NT2/D1 (cell line): ENCODE results near the gene STARD7.

ENCODE experiments used
- DNase-seq: peaks from one replicate; pipeline ENCODE4 v3.0.0-alpha.2; 2011; ENCODE audit warnings: low read depth, low spot score
- H3K27me3 ChIP-seq: 2 replicates; pipeline ENCODE4 v1.6.0; 2011; ENCODE audit warnings: mild to moderate bottlenecking; ENCODE audit not compliant: insufficient read length, insufficient read depth
- H3K36me3 ChIP-seq: 2 replicates; pipeline ENCODE4 v1.6.1; 2011; ENCODE audit warnings: mild to moderate bottlenecking, low read length, mixed read lengths; ENCODE audit not compliant: insufficient read depth, insufficient read length
- H3K4me1 ChIP-seq: 2 replicates; pipeline ENCODE4 v1.5.1; 2011; ENCODE audit not compliant: insufficient read depth, insufficient read length
- H3K4me3 ChIP-seq: 2 replicates; pipeline ENCODE4 v1.5.1; 2011; ENCODE audit warnings: low read depth; ENCODE audit not compliant: insufficient read length
- H3K9ac ChIP-seq: 2 replicates; pipeline ENCODE4 v1.6.0; 2011; ENCODE audit warnings: low read depth; ENCODE audit not compliant: insufficient read length
- H3K9me3 ChIP-seq: 2 replicates; pipeline ENCODE4 v1.5.1; 2011; ENCODE audit warnings: mild to moderate bottlenecking, low read length; ENCODE audit not compliant: insufficient read depth
- SUZ12 ChIP-seq: IDR thresholded peaks from 2 replicates; pipeline ENCODE4 v1.6.1; 2011; ENCODE audit not compliant: insufficient read length, insufficient read depth; ENCODE audit errors: extremely low read depth
- YY1 ChIP-seq: IDR thresholded peaks from 2 replicates; pipeline ENCODE4 v1.6.1; 2011; ENCODE audit not compliant: insufficient read length, insufficient read depth
- ZNF274 ChIP-seq: IDR thresholded peaks from 2 replicates; pipeline ENCODE4 v1.6.1; 2011; ENCODE audit warnings: mild to moderate bottlenecking, low read depth, low read length

Gene STARD7

GRCh38 chr2:96203130-96204028 is 5.2 kb downstream of the STARD7 start:
- H3K4me3 ChIP-seq, result no peak overlapping the region
- H3K27me3 ChIP-seq, result no peaks in the 10 kb centered on the region
- TF ChIP-seq ZNF274, result no peak
- no peak for TF ChIP-seq YY1
- peaks cover 2% of the 10 kb centered on the region for H3K4me1 ChIP-seq
- no peaks in the 10 kb centered on the region for H3K9me3 ChIP-seq
- no peak for DNase-seq
- no peak overlapping the region for H3K9ac ChIP-seq
- H3K36me3 ChIP-seq, result peaks cover 18% of the 10 kb centered on the region

GRCh38 chr2:96202152-96202854 is 6.3 kb downstream of the STARD7 start:
- Histone ChIP-seq H3K36me3 (peaks cover 18% of the 10 kb centered on the region), H3K4me3 (no peak overlapping the region), H3K9me3 (no peaks in the 10 kb centered on the region), H3K4me1 (peaks cover 2% of the 10 kb centered on the region), H3K27me3 (no peaks in the 10 kb centered on the region), H3K9ac (no peak overlapping the region)
- no peak for DNase-seq
- TF ChIP-seq YY1, result no peak
- TF ChIP-seq SUZ12, result no peak
- no peak for TF ChIP-seq ZNF274

- TF ChIP-seq SUZ12 (no peak), ZNF274 (no peak), YY1 (no peak)
- no peaks in the 10 kb centered on the region for H3K9me3 ChIP-seq
- H3K27me3 ChIP-seq, result no peaks in the 10 kb centered on the region
- H3K4me1 ChIP-seq, result no peaks in the 10 kb centered on the region
- no peak for DNase-seq
- H3K36me3 ChIP-seq, result peaks cover 14% of the 10 kb centered on the region
- no peak overlapping the region for H3K9ac ChIP-seq
- no peak overlapping the region for H3K4me3 ChIP-seq
Observed at GRCh38 chr2:96201338-96201737, 7.3 kb downstream of the STARD7 start.

- TF ChIP-seq YY1, result no peak
- no peak for TF ChIP-seq SUZ12
- no peak for TF ChIP-seq ZNF274
Observed at GRCh38 chr2:96198921-96199320, 9.7 kb downstream of the STARD7 start.

GRCh38 chr2:96197546-96198255 is 10.9 kb downstream of the STARD7 start:
- peaks cover 34% of the 10 kb centered on the region for H3K36me3 ChIP-seq
- no peaks in the 10 kb centered on the region for H3K4me1 ChIP-seq
- no peaks in the 10 kb centered on the region for H3K9me3 ChIP-seq
- H3K27me3 ChIP-seq, result no peaks in the 10 kb centered on the region
- DNase-seq, result no peak
- TF ChIP-seq ZNF274 (no peak), SUZ12 (no peak), YY1 (no peak)
- no peak overlapping the region for H3K9ac ChIP-seq
- no peak overlapping the region for H3K4me3 ChIP-seq

More at GRCh38 chr2:96198921-96199320, 9.7 kb downstream of the STARD7 start:
- H3K36me3 ChIP-seq, result peaks cover 28% of the 10 kb centered on the region
- H3K9me3 ChIP-seq, result no peaks in the 10 kb centered on the region
- no peak for DNase-seq
- no peak overlapping the region for H3K4me3 ChIP-seq
- H3K27me3 ChIP-seq, result no peaks in the 10 kb centered on the region
- no peak overlapping the region for H3K9ac ChIP-seq
- no peaks in the 10 kb centered on the region for H3K4me1 ChIP-seq

- H3K27me3 ChIP-seq, result no peaks in the 10 kb centered on the region
- no peak overlapping the region for H3K9ac ChIP-seq
- no peak for DNase-seq
- no peaks in the 10 kb centered on the region for H3K9me3 ChIP-seq
- H3K4me3 ChIP-seq, result no peak overlapping the region
- TF ChIP-seq SUZ12 (no peak), ZNF274 (no peak), YY1 (no peak)
- peaks cover 56% of the 10 kb centered on the region for H3K36me3 ChIP-seq
- H3K4me1 ChIP-seq, result no peaks in the 10 kb centered on the region
Observed at GRCh38 chr2:96195410-96196066, 13.1 kb downstream of the STARD7 start.
